HG03354 (cell line): Measurements from ENCODE around the gene COL21A1.

Source experiments
- ATAC-seq: cut with Tn5 transposase; IDR thresholded peaks from one replicate; pipeline ENCODE4 v1.9.1; 2021; ENCODE audit warnings: mild to moderate bottlenecking; ENCODE audit not compliant: unreplicated experiment, poor library complexity, severe bottlenecking

The COL21A1 gene

GRCh38 chr6:56065408-56065807 is 182.0 kb downstream of the COL21A1 start:
- no peak for ATAC-seq

- ATAC-seq, result no peak
Measured at GRCh38 chr6:56062836-56063235, 184.5 kb downstream of the COL21A1 start.

GRCh38 chr6:56058636-56059035 is 188.7 kb downstream of the COL21A1 start:
- ATAC-seq, result no peak

GRCh38 chr6:56055081-56055704 is 192.2 kb downstream of the COL21A1 start:
- no peak for ATAC-seq

- ATAC-seq, result no peak
Measured at GRCh38 chr6:56051202-56051598, 196.2 kb downstream of the COL21A1 start.

- ATAC-seq, result no peak
Measured at GRCh38 chr6:56050530-56051201, 196.7 kb downstream of the COL21A1 start.

GRCh38 chr6:56048601-56049000 is 198.8 kb downstream of the COL21A1 start:
- ATAC-seq, result no peak

- ATAC-seq, result no peak
Measured at GRCh38 chr6:56047931-56048540, 199.3 kb downstream of the COL21A1 start.

GRCh38 chr6:56046576-56046975 is 200.8 kb downstream of the COL21A1 start:
- ATAC-seq, result no peak

- no peak for ATAC-seq
Measured at GRCh38 chr6:56043761-56044160, 203.6 kb downstream of the COL21A1 start.

- ATAC-seq, result no peak
Measured at GRCh38 chr6:56043076-56043475, 204.3 kb downstream of the COL21A1 start.

GRCh38 chr6:56041591-56041990 is 205.8 kb downstream of the COL21A1 start:
- no peak for ATAC-seq

- ATAC-seq, result no peak
Measured at GRCh38 chr6:56040889-56041301, 206.5 kb downstream of the COL21A1 start.

- ATAC-seq, result no peak
Measured at GRCh38 chr6:56040223-56040622, 207.2 kb downstream of the COL21A1 start.

GRCh38 chr6:56038764-56039163 is 208.6 kb downstream of the COL21A1 start:
- ATAC-seq, result no peak

- ATAC-seq, result no peak
Measured at GRCh38 chr6:56037601-56038000, 209.8 kb downstream of the COL21A1 start.

GRCh38 chr6:56036916-56037600 is 210.3 kb downstream of the COL21A1 start:
- ATAC-seq, result no peak

GRCh38 chr6:56033401-56033800 is 214.0 kb downstream of the COL21A1 start:
- no peak for ATAC-seq

- ATAC-seq, result no peak
Measured at GRCh38 chr6:56032715-56033260, 214.6 kb downstream of the COL21A1 start.

GRCh38 chr6:56027865-56028264 is 219.5 kb downstream of the COL21A1 start:
- ATAC-seq, result no peak
